NB4 (cell line): ENCODE data around the gene UTP18.
"Not testable (repeated sequence)": the region's sequence is repeated elsewhere in the genome, so short reads cannot be mapped to it uniquely, and the experiment has no call there.

Experiments
- CTCF ChIP-seq: IDR thresholded peaks from one replicate; pipeline ENCODE4 v1.5.1; 2012; ENCODE audit warnings: low read depth, low read length
- MAX ChIP-seq: IDR thresholded peaks from 2 replicates; pipeline ENCODE4 v1.6.1; 2011; ENCODE audit warnings: low read depth, low read length
- MYC ChIP-seq: IDR thresholded peaks from 2 replicates; pipeline ENCODE4 v1.6.1; 2011; ENCODE audit warnings: low read depth, low read length
- POLR2A ChIP-seq: IDR thresholded peaks from 2 replicates; pipeline ENCODE4 v1.6.1; 2011; ENCODE audit warnings: mild to moderate bottlenecking; ENCODE audit not compliant: insufficient read length; ENCODE audit errors: extremely low read depth

GRCh38 chr17:51330861-51331503 is 70.6 kb downstream of the UTP18 start:
- TF ChIP-seq MYC, POLR2A, CTCF, MAX: not testable (repeated sequence)
